Dermis blood vessel endothelial cell (primary cell): Measurements from ENCODE around the gene MGMT. TPM values are rescaled to one million over a fixed set of nuclear protein-coding genes. Genes with fewer than 3 reads are reported as not detected.

ENCODE experiments used
- DNase-seq: peaks from one replicate; pipeline ENCODE4 v3.0.0; 2010
- total RNA-seq: library from RNA; depleted of rRNA; stranded (reverse); fragments of >200 nt; gene quantifications from 2 replicates; pipeline ENCODE4 v1.2.3, GENCODE V29; 2014

The MGMT gene
- total RNA-seq, 1 donor from 2014 or later, result 39.7 TPM

- DNase-seq, result no peak
Measured at GRCh38 chr10:129657297-129658017, 190.4 kb downstream of the MGMT start.

DNA sequence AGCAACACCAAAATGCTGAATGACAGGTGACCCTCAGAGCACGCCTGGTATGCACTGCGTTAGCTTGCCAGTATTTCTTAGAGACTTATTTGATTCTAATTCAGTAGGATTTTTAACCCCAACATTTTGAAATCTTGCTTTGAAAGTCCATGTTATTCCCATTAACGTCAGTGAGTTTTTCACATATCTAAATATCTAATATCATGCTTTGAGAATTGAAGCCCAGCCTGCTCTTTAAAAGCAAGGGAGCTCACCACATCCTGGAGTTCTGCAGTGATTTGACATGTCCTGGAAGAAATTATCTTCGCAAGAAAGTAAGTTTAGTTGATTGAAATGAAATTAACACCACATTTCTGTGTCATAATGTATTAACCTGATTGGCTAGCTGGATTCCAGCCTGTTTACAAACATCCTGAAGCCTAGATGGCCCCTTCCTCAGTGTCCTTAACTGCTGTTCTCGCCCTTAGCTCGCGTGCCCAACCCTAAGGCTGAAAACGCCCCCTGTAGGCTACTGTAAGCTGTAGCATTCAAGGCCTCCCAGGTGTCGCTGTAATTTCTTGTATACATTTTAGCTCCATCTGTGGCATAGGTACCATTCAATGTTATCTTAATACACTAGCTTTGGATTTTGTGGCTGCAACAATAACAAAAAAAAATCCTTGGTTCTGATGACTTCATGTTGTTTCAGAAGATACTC is 191.5 kb downstream of the MGMT start:
- peak; percentile 47 for DNase-seq

- DNase-seq, result no peak
Measured at GRCh38 chr10:129659508-129660268, 192.6 kb downstream of the MGMT start.

DNA sequence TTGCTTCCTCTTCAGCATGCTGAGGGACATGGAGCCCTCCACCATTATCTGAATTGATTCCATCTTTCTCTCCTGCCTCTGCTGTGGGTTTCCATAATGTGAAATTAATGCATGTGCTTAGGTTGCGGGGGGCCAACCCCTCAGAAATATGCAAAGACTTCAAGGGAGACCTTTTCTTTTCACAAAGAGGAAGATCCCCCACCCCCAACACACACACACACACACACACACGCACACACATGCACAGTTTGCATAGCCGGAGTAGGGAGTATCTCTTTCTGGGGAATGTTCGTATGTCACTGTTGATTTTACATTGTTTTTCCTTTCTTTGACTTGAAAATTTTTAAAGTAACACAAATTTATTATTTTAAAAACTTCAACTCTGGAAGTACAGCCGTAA is 193.5 kb downstream of the MGMT start:
- no peak for DNase-seq

DNA sequence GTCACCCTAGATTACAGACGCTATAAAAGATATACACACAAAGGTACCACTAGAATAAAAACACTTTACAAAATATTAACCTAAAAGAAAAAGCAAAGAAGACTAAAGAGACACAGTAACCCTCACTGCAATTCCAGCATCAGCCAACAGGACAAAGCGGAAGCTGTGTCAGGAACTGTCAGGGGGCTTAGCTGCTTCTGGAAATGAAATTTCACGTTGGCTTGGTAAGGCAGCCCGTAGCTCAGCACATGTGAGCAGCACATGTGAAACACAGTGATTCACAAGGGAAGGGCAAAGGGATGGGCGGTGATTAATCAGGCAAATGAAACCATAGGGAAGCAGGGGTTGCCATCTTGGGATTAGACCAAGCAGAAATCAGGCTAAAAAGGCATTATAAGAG is 195.4 kb downstream of the MGMT start:
- DNase-seq, result no peak

DNA sequence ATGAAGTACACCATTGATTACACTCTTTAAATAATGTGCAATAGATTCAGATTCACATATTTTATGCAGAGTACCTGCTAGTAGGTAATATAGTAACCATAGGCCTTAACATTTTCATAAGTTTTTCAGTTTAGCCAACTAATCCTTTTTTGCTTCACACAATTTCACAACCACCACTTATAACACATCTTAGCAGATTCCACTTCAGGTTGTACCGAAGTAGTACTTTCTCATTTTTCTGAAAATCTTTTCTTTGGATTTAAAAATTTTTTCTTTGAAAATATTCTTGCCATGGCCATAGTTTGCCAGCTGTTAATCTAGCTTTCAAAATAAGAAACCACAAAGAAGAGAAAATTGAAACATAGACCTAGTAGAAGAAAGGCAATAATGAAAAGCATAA is 203.1 kb downstream of the MGMT start:
- no peak for DNase-seq

GRCh38 chr10:129673292-129673691 is 206.3 kb downstream of the MGMT start:
- no peak for DNase-seq

- no peak for DNase-seq
Measured at GRCh38 chr10:129675027-129675769, 208.2 kb downstream of the MGMT start.

GRCh38 chr10:129676014-129676413 is 209.0 kb downstream of the MGMT start:
- DNase-seq, result no peak

DNA sequence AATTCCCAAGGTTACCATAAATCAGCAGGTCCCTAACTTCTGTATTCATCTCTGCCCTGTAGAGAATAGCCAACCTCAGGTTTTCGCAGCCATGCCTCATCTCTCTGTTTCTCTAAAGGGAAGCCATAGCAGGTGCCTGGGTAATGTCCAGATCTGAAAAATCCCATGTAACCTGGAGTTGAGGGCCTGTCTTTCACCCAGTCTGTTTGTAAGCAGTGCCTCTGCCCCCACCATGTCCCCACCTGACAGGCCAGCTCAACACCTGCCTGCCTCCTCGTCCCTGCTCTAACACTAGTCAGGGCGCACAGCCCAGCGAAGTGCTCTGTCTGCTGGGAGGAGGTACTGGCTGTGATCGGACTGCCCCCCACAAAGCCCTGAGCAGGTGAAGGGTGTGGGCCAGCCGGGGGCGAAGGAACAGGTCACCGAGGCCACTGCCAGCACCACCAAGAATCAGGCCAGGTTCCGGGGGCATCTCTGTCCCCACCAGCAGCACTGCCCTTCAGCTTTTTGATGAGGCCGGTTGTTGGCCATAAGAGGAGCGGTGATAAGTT is 210.4 kb downstream of the MGMT start:
- DNase-seq, result no peak

GRCh38 chr10:129678186-129678585 is 211.1 kb downstream of the MGMT start:
- DNase-seq, result no peak

DNA sequence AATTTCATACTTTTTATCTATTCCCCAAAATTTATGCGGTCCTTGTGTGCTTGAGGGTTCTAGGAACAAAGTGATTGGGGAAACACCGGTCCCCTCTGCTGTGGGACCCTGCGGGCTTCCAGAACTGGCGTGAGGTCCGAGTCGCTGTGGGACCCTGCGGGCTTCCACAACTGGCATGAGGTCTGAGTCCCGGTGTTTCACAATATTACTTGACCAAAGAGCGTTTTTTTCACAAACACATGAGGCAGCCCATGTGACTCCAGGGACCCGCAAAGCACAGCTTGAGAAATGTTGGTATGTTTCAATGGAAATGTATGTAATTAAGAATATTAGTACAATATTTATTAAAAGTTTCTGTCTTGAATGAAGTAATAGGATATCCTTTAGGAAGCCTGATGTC is 212.2 kb downstream of the MGMT start:
- DNase-seq, result no peak

DNA sequence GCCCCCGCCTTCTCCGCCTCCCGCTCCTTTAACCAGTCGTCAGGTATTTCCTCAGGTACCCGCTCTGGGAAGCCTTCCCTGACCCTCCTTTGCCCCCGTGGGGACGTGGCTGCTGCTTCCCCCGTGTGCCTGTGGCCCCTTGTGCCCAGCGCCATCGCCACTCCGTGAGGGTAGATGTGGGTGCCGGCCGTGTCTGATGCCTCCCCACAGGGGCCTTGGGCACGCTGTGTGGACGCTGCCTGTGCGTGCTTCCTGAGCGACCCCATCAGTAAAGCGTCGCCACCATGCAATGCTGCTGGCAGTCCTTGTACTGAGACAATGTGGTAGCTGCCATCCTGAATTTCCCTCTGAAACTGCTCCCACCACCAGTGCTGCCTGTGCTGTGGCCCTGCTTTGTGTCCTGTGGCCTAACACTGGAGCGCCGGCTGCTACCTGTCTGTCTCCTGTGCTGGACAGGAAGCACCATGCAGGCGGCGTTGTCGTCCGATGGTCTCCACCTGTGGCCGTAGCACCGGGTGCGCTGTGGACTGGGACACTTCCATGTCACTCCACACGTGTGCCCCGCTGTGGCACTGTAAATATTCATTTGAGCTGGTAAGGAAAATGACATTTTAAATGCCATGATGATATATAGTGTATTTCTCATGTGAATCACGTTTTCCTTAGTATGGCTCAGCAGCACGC is 213.8 kb downstream of the MGMT start:
- no peak for DNase-seq

DNA sequence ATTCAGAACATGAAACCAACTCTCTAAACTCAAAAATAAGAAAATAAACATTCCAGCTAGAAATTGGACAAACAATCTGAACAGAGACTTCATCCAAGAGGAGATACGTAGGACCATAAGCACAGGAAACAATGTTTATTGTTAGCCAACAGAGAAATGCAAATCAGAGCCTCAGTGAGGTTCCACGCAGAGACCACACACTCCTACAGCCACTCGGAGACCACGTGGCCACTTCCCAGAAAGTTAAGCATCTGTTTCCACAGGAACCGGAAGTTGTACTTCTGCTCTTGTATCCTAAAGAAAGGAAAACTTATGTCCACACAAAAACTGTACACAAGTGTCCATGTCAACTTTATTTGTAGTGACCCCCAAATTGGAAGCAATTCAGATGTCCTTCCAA is 214.8 kb downstream of the MGMT start:
- DNase-seq, result peak; percentile 29

- no peak for DNase-seq
Measured at GRCh38 chr10:129683519-129683918, 216.5 kb downstream of the MGMT start.

GRCh38 chr10:129683920-129684319 is 216.9 kb downstream of the MGMT start:
- DNase-seq, result no peak

- DNase-seq, result no peak
Measured at GRCh38 chr10:129685271-129685670, 218.2 kb downstream of the MGMT start.

DNA sequence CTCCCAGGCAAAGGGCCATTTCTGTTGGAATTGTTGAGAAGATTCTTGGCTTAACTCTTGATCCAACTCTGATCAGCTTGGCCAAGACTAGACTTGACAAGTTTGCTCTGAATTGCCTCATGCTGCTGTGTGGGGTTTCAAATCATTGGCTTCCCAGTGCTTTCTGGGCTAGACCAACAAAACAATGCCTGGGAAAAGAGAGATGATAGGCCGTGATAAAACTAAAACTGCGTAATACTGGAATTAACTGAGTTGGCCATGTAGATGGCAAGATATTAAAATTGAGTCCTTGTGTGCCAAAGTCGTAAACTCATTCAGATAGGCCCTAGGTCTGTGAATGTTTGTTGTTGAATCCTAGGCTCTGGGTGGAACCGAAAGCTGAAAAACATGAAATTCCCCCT is 222.6 kb downstream of the MGMT start:
- DNase-seq, result no peak

DNA sequence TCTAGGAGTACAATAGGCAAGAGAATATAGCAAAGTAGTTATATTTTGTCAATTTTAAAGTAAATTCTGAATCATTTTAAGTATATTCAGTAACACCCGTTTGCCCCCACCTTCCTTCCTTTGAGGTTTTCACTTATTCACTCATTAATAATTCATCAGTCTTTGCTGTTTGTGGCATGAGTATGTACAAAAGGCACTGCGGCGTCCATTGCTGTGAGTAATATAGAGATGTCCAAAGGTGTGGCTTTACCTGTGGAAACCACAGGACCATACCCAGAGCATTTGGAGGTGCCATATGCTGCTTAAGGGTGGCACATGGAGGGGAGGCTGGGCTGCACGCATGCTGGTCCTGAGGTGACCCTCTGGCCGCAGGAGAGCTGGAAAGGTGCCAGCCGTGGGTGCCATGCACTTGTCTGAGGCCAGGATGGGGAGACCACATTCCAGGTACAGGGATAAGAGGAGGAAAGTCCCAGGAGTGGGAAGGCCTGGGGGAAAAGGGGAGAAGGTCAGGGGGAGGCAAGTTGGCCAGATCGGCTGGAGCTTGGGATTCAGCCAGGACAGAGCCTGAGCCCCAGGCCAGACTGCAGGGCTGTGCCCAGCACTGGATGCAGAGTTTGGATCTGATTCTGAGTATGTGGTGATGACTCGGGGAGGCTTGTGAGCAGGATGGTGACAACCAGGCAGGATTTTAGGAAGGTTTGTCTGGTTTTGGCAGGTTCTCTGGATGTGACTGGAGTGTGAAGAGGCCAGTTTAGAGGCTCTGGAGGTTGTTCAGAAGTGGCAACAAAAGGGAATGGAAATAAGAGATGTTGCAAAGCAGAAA is 223.4 kb downstream of the MGMT start:
- no peak for DNase-seq

DNA sequence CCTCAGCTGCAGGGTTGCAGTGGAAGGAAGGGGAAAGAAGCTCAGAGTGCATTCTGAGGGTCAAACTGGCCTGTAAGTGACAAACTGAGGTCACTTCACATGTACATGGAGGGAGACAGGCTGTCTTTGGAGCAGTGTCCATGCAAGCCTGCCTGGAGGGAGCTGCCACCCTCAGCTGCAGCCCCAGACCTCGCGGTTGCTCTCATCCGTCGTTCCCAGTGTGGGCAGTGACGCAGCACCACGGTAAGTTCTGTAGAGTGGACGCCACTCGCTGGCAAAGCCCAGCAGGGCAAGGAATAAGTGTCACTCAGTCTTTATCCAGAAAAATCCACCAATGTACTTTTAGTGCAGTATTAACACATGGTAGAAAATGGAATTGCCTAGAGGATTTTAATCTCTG is 225.7 kb downstream of the MGMT start:
- no peak for DNase-seq

- DNase-seq, result no peak
Measured at GRCh38 chr10:129693382-129693781, 226.3 kb downstream of the MGMT start.
